NT2/D1 (cell line): ENCODE data around the gene PARD6G.

Experiments used
- DNase-seq: peaks from one replicate; pipeline ENCODE4 v3.0.0-alpha.2; 2011; ENCODE audit warnings: low read depth, low spot score
- H3K27me3 ChIP-seq: 2 replicates; pipeline ENCODE4 v1.6.0; 2011; ENCODE audit warnings: mild to moderate bottlenecking; ENCODE audit not compliant: insufficient read length, insufficient read depth
- H3K36me3 ChIP-seq: 2 replicates; pipeline ENCODE4 v1.6.1; 2011; ENCODE audit warnings: mild to moderate bottlenecking, low read length, mixed read lengths; ENCODE audit not compliant: insufficient read depth, insufficient read length
- H3K4me1 ChIP-seq: 2 replicates; pipeline ENCODE4 v1.5.1; 2011; ENCODE audit not compliant: insufficient read depth, insufficient read length
- H3K4me3 ChIP-seq: 2 replicates; pipeline ENCODE4 v1.5.1; 2011; ENCODE audit warnings: low read depth; ENCODE audit not compliant: insufficient read length
- H3K9ac ChIP-seq: 2 replicates; pipeline ENCODE4 v1.6.0; 2011; ENCODE audit warnings: low read depth; ENCODE audit not compliant: insufficient read length
- H3K9me3 ChIP-seq: 2 replicates; pipeline ENCODE4 v1.5.1; 2011; ENCODE audit warnings: mild to moderate bottlenecking, low read length; ENCODE audit not compliant: insufficient read depth
- SUZ12 ChIP-seq: IDR thresholded peaks from 2 replicates; pipeline ENCODE4 v1.6.1; 2011; ENCODE audit not compliant: insufficient read length, insufficient read depth; ENCODE audit errors: extremely low read depth
- YY1 ChIP-seq: IDR thresholded peaks from 2 replicates; pipeline ENCODE4 v1.6.1; 2011; ENCODE audit not compliant: insufficient read length, insufficient read depth
- ZNF274 ChIP-seq: IDR thresholded peaks from 2 replicates; pipeline ENCODE4 v1.6.1; 2011; ENCODE audit warnings: mild to moderate bottlenecking, low read depth, low read length

PARD6G gene

GRCh38 chr18:80178935-80179818 lies 68.1 kb downstream of the PARD6G start:
- no peak overlapping the region for H3K9ac ChIP-seq
- H3K36me3 ChIP-seq: no peaks in the 10 kb centered on the region
- no peaks in the 10 kb centered on the region for H3K27me3 ChIP-seq
- DNase-seq: no peak
- no peak overlapping the region for H3K4me3 ChIP-seq
- H3K4me1 ChIP-seq: peaks cover 6% of the 10 kb centered on the region
- TF ChIP-seq SUZ12 (no peak), YY1 (no peak), ZNF274 (no peak)
- H3K9me3 ChIP-seq: no peaks in the 10 kb centered on the region

DNA sequence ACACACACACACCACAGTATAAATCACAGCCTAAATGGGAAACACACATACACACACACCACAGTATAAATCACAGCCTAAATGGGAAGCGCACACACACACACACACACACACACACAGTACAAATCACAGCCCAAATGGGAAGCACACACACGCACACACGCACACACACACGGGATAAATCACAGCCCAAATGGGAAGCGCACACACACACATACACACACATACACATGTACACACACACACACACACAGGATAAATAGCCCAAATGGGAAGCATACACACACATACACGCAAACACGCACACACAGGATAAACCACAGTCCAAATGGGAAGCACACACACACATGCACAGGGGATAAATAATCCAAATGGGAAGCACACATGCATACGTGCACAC lies 70.2 kb downstream of the PARD6G start:
- no peaks in the 10 kb centered on the region for H3K36me3 ChIP-seq
- H3K27me3 ChIP-seq: no peaks in the 10 kb centered on the region
- no peak overlapping the region for H3K9ac ChIP-seq
- H3K9me3 ChIP-seq: no peaks in the 10 kb centered on the region
- H3K4me1 ChIP-seq: peaks cover 3% of the 10 kb centered on the region
- H3K4me3 ChIP-seq: no peak overlapping the region
- no peak for TF ChIP-seq YY1
- no peak for TF ChIP-seq SUZ12
- no peak for TF ChIP-seq ZNF274
- DNase-seq: no peak

- Histone ChIP-seq H3K9ac (no peak overlapping the region), H3K4me3 (no peak overlapping the region), H3K36me3 (no peaks in the 10 kb centered on the region), H3K27me3 (no peaks in the 10 kb centered on the region), H3K4me1 (peaks cover 3% of the 10 kb centered on the region), H3K9me3 (no peaks in the 10 kb centered on the region)
- TF ChIP-seq YY1 (no peak), ZNF274 (no peak), SUZ12 (no peak)
- DNase-seq: no peak
Measured at GRCh38 chr18:80176334-80177073, 70.8 kb downstream of the PARD6G start.

GRCh38 chr18:80175451-80176204 lies 71.7 kb downstream of the PARD6G start:
- no peaks in the 10 kb centered on the region for H3K36me3 ChIP-seq
- no peaks in the 10 kb centered on the region for H3K27me3 ChIP-seq
- peaks cover 3% of the 10 kb centered on the region for H3K4me1 ChIP-seq
- DNase-seq: no peak
- H3K9me3 ChIP-seq: no peaks in the 10 kb centered on the region
- H3K4me3 ChIP-seq: no peak overlapping the region
- TF ChIP-seq SUZ12 (no peak), ZNF274 (no peak), YY1 (no peak)
- no peak overlapping the region for H3K9ac ChIP-seq

- DNase-seq: no peak
- H3K27me3 ChIP-seq: no peaks in the 10 kb centered on the region
Measured at GRCh38 chr18:80173060-80173459, 74.3 kb downstream of the PARD6G start.

DNA sequence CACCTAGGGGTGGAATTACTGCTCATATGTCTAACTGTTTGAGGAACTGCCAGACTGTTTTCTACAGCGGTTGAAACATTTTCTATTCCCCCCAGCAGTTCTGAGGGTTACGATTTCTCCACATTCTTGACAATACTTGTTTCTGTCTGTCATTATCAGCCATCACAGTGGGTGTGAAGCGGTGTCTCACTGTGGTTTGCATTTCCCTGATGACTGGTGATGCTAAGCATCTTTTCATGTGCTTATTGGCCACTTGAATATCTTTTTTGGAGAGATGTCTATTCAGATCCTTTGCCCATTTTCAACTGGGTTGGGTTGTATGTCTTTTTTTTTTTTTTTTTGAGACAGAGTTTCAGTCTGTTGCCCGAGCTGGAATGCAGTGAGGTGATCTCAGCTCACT lies 75.3 kb downstream of the PARD6G start:
- no peak overlapping the region for H3K9ac ChIP-seq
- H3K4me3 ChIP-seq: no peak overlapping the region
- no peaks in the 10 kb centered on the region for H3K27me3 ChIP-seq
- H3K36me3 ChIP-seq: peaks cover 3% of the 10 kb centered on the region
- no peak for TF ChIP-seq ZNF274
- TF ChIP-seq YY1: no peak
- no peak for TF ChIP-seq SUZ12
- H3K4me1 ChIP-seq: peaks cover 3% of the 10 kb centered on the region
- no peak for DNase-seq
- H3K9me3 ChIP-seq: no peaks in the 10 kb centered on the region

More at GRCh38 chr18:80173060-80173459, 74.3 kb downstream of the PARD6G start:
- Histone ChIP-seq H3K4me3 (no peak overlapping the region), H3K36me3 (peaks cover 3% of the 10 kb centered on the region), H3K4me1 (peaks cover 3% of the 10 kb centered on the region), H3K9ac (no peak overlapping the region), H3K9me3 (no peaks in the 10 kb centered on the region)
- TF ChIP-seq ZNF274: no peak

DNA sequence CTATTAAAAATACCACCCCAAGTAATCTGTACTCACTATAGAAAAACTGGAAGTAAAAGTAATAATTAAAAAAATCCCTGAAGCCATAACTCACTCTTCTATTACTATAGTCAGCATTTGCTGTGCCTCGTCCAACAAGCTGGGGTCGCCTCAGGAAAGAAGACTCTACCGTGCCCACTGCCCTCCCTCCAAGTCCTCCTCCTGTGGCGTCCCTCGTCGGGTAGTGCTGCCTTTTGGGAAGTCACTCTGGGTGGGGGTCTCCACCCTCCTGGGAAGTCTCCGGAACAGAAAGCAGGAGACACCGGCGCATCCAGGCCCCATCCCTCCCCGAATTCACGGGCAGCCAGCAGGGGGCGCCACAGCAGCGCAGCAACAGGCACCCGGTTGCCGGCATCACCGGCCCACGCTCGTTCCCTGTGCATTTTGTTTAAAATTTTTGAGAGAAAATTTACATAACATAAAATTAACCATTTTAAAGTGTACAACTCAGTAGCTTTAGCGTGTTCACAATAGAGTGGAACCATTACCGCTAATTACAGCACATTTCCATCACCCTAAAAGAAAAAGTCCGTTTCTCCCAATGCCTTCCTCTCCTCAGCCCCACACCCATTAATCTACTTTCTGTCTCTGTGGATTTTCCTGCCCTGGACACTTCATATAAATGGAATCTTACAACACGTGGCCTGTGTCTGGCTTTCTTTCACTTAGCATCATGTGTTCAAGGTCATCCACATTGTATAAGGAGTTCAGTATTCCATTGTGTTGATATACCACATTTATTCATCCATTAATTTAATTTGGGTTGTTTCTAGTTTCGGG lies 76.1 kb downstream of the PARD6G start:
- DNase-seq: no peak
- Histone ChIP-seq H3K9me3 (no peaks in the 10 kb centered on the region), H3K36me3 (peaks cover 3% of the 10 kb centered on the region), H3K4me3 (no peak overlapping the region), H3K4me1 (peaks cover 3% of the 10 kb centered on the region), H3K9ac (no peak overlapping the region), H3K27me3 (no peaks in the 10 kb centered on the region)
- TF ChIP-seq SUZ12 (no peak), YY1 (no peak), ZNF274 (no peak)
